ENCODE data around the gene GALNT2. TPM values are rescaled to one million over a fixed set of nuclear protein-coding genes. Genes with fewer than 3 reads are reported as not detected.

Gene GALNT2
- total and polyA plus RNA-seq, 3 experiments from 2014 or later = 15.7 to 69.0 (median 65.6) TPM

DNA sequence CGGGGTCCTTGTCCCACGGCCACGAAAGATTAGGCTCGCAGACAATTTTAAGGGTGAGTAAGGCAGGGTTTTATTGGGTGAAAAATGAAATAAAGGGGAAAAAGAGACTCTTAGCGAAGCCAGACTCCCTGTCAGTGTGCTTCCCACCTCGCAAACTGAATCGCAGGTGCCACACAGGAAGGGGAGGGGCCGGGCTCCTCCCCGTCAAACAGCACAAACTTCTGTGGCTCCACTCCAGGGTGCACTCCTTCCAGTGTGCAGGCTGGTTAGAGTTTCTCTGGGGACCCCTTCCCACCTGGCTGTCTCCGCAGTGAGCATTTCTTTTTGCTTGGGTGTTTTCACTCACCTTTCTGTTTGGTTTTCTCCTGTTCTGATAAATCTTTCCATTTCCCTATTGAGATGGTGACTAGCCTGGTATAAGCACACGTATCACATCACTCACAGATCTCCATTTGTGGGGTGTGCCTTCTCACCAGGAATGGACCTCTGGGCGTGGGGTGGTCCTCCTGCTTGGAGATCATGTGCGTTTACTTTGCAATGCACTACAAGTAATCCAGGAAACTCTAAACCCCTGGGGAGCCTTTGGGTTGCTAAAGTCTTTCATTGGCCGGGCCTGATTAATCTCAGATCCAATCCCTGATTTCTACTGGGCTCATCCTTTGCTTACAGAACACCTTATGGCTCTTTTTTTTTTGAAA lies 37.6 kb upstream of the GALNT2 start:
- no peaks in the 10 kb centered on the region for H3K9me3 ChIP-seq (ENCODE audit: low read length)
- H3K4me1 Mint-ChIP-seq = peaks cover 3 to 8% (median 7%) of the 10 kb centered on the region in 3 donors
- H3K4me3 Mint-ChIP-seq = peak overlapping the region in 1 of 7 donors; percentile 11
- no peaks in the 10 kb centered on the region for H3K27me3 ChIP-seq (ENCODE audit: insufficient read depth, low read length, poor library complexity, severe bottlenecking)
- DNase-seq = no peak
- no peaks in the 10 kb centered on the region for H3K27me3 Mint-ChIP-seq
- no peak overlapping the region for H3K27ac Mint-ChIP-seq
- no peak overlapping the region for H3K4me3 ChIP-seq (ENCODE audit: low read length)
- ChIA-PET CTCF (no interaction called here), POLR2A (no interaction called here)
- H3K36me3 ChIP-seq (ENCODE audit: insufficient read depth, low read length) = no peaks in the 10 kb centered on the region
- no peak overlapping the region for H3K27ac ChIP-seq (ENCODE audit: low read depth, low read length)
- H3K9me3 Mint-ChIP-seq = peaks cover 0 to 5% (median 2%) of the 10 kb centered on the region in 5 donors
- H3K36me3 Mint-ChIP-seq = peaks cover 0 to 6% (median 0%) of the 10 kb centered on the region in 3 donors
- no peaks in the 10 kb centered on the region for H3K4me1 ChIP-seq (ENCODE audit: insufficient read depth, low read length)

GRCh38 chr1:230030122-230030821 lies 36.8 kb upstream of the GALNT2 start:
- Mint-ChIP-seq H3K27me3 (no peaks in the 10 kb centered on the region), H3K4me3 (no peak overlapping the region), H3K4me1 (peaks cover 3 to 8% (median 7%) of the 10 kb centered on the region in 3 donors), H3K36me3 (peaks cover 0 to 6% (median 0%) of the 10 kb centered on the region in 3 donors), H3K27ac (peak overlapping the region in 1 of 8 donors; percentile 37), H3K9me3 (peaks cover 0 to 8% (median 4%) of the 10 kb centered on the region in 5 donors)
- Histone ChIP-seq H3K36me3 (ENCODE audit: insufficient read depth, low read length) (no peaks in the 10 kb centered on the region), H3K4me1 (ENCODE audit: insufficient read depth, low read length) (no peaks in the 10 kb centered on the region), H3K27me3 (ENCODE audit: insufficient read depth, low read length, poor library complexity, severe bottlenecking) (no peaks in the 10 kb centered on the region), H3K9me3 (ENCODE audit: low read length) (no peaks in the 10 kb centered on the region), H3K27ac (ENCODE audit: low read depth, low read length) (no peak overlapping the region), H3K4me3 (ENCODE audit: low read length) (no peak overlapping the region)
- ChIA-PET POLR2A (no interaction called here), CTCF (interaction anchor here (1.0 kb wide), 1 partner anchor 9 kb away, joined by 3 read pairs; no protein-coding TSS in a partner anchor)
- no peak for DNase-seq

- no peaks in the 10 kb centered on the region for H3K27me3 Mint-ChIP-seq
- POLR2A ChIA-PET = no interaction called here
- peaks cover 0 to 5% (median 0%) of the 10 kb centered on the region in 3 donors for H3K36me3 Mint-ChIP-seq
- peaks cover 3 to 10% (median 9%) of the 10 kb centered on the region in 5 donors for H3K9me3 Mint-ChIP-seq
- no peak overlapping the region for H3K4me3 ChIP-seq (ENCODE audit: low read length)
- H3K4me1 ChIP-seq (ENCODE audit: insufficient read depth, low read length) = no peaks in the 10 kb centered on the region
- CTCF ChIA-PET = interaction anchor here (1.0 kb wide), 1 partner anchor 10 kb away, joined by 3 read pairs; no protein-coding TSS in a partner anchor
- H3K4me1 Mint-ChIP-seq = peaks cover 3 to 8% (median 7%) of the 10 kb centered on the region in 3 donors
- no peak for DNase-seq
- no peaks in the 10 kb centered on the region for H3K27me3 ChIP-seq (ENCODE audit: insufficient read depth, low read length, poor library complexity, severe bottlenecking)
- no peaks in the 10 kb centered on the region for H3K36me3 ChIP-seq (ENCODE audit: insufficient read depth, low read length)
- no peak overlapping the region for H3K27ac Mint-ChIP-seq
- H3K4me3 Mint-ChIP-seq = no peak overlapping the region
- no peaks in the 10 kb centered on the region for H3K9me3 ChIP-seq (ENCODE audit: low read length)
- no peak overlapping the region for H3K27ac ChIP-seq (ENCODE audit: low read depth, low read length)
These were observed 35.9 kb upstream of the GALNT2 start for GRCh38 chr1:230031131-230031530.

- Histone ChIP-seq H3K36me3 (ENCODE audit: insufficient read depth, low read length) (no peaks in the 10 kb centered on the region), H3K9me3 (ENCODE audit: low read length) (no peaks in the 10 kb centered on the region), H3K27me3 (ENCODE audit: insufficient read depth, low read length, poor library complexity, severe bottlenecking) (no peaks in the 10 kb centered on the region), H3K4me1 (ENCODE audit: insufficient read depth, low read length) (no peaks in the 10 kb centered on the region), H3K4me3 (ENCODE audit: low read length) (no peak overlapping the region), H3K27ac (ENCODE audit: low read depth, low read length) (no peak overlapping the region)
- Mint-ChIP-seq H3K36me3 (peaks cover 2 to 7% (median 2%) of the 10 kb centered on the region in 3 donors), H3K27ac (no peak overlapping the region), H3K27me3 (peaks cover 0 to 1% of the 10 kb centered on the region in 2 donors), H3K4me1 (peaks cover 3 to 8% (median 7%) of the 10 kb centered on the region in 3 donors), H3K4me3 (no peak overlapping the region), H3K9me3 (peaks cover 7 to 20% (median 11%) of the 10 kb centered on the region in 5 donors)
- CTCF ChIA-PET = no interaction called here
- POLR2A ChIA-PET = no interaction called here
- no peak for DNase-seq
These were observed 34.3 kb upstream of the GALNT2 start for GRCh38 chr1:230032516-230033281.

GRCh38 chr1:230037261-230037660 lies 29.8 kb upstream of the GALNT2 start:
- peaks cover 5 to 9% of the 10 kb centered on the region in 2 donors for H3K27me3 Mint-ChIP-seq
- no peak overlapping the region for H3K4me3 Mint-ChIP-seq
- ChIA-PET POLR2A (no interaction called here), CTCF (no interaction called here)
- H3K27ac ChIP-seq (ENCODE audit: low read depth, low read length) = no peak overlapping the region
- peaks cover 9 to 20% (median 11%) of the 10 kb centered on the region in 5 donors for H3K9me3 Mint-ChIP-seq
- H3K4me1 Mint-ChIP-seq = no peaks in the 10 kb centered on the region
- no peaks in the 10 kb centered on the region for H3K27me3 ChIP-seq (ENCODE audit: insufficient read depth, low read length, poor library complexity, severe bottlenecking)
- H3K4me3 ChIP-seq (ENCODE audit: low read length) = no peak overlapping the region
- no peak for DNase-seq
- H3K4me1 ChIP-seq (ENCODE audit: insufficient read depth, low read length) = no peaks in the 10 kb centered on the region
- no peak overlapping the region for H3K27ac Mint-ChIP-seq
- H3K36me3 ChIP-seq (ENCODE audit: insufficient read depth, low read length) = no peaks in the 10 kb centered on the region
- peaks cover 2 to 11% (median 4%) of the 10 kb centered on the region in 3 donors for H3K36me3 Mint-ChIP-seq
- no peaks in the 10 kb centered on the region for H3K9me3 ChIP-seq (ENCODE audit: low read length)

- no peaks in the 10 kb centered on the region for H3K36me3 ChIP-seq (ENCODE audit: insufficient read depth, low read length)
- CTCF ChIA-PET = no interaction called here
- H3K9me3 ChIP-seq (ENCODE audit: low read length) = no peaks in the 10 kb centered on the region
- Mint-ChIP-seq H3K4me1 (no peaks in the 10 kb centered on the region), H3K9me3 (peaks cover 7 to 15% (median 9%) of the 10 kb centered on the region in 5 donors), H3K27ac (no peak overlapping the region), H3K36me3 (peaks cover 2 to 11% (median 4%) of the 10 kb centered on the region in 3 donors), H3K27me3 (peaks cover 17 to 32% of the 10 kb centered on the region in 2 donors), H3K4me3 (no peak overlapping the region)
- DNase-seq = no peak
- H3K4me3 ChIP-seq (ENCODE audit: low read length) = no peak overlapping the region
- H3K27me3 ChIP-seq (ENCODE audit: insufficient read depth, low read length, poor library complexity, severe bottlenecking) = no peaks in the 10 kb centered on the region
- no peaks in the 10 kb centered on the region for H3K4me1 ChIP-seq (ENCODE audit: insufficient read depth, low read length)
- POLR2A ChIA-PET = no interaction called here
- no peak overlapping the region for H3K27ac ChIP-seq (ENCODE audit: low read depth, low read length)
These were observed 26.6 kb upstream of the GALNT2 start for GRCh38 chr1:230040440-230040839.

DNA sequence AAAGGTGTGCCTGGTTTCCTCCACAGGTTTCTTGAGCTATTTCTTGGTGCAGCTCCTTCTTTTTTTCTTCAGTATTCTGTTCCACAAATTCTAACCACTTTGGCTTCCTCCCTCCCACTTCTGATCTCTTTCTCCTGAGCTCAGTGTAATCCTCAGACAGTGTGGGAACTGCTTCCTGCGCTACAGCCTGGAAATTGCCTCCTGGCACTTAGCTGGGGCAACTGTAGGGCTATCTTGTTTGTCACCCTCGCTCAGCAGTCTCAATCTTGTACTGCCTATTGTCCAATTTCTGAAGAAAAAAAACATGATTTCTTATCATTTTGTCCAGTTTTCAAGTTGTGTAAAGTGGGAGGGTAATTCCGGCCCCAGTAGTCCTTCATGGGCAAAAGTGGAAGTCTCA lies 24.0 kb upstream of the GALNT2 start:
- no peaks in the 10 kb centered on the region for H3K4me1 ChIP-seq (ENCODE audit: insufficient read depth, low read length)
- H3K27me3 ChIP-seq (ENCODE audit: insufficient read depth, low read length, poor library complexity, severe bottlenecking) = no peaks in the 10 kb centered on the region
- H3K27ac ChIP-seq (ENCODE audit: low read depth, low read length) = no peak overlapping the region
- ChIA-PET POLR2A (no interaction called here), CTCF (no interaction called here)
- H3K4me3 ChIP-seq (ENCODE audit: low read length) = no peak overlapping the region
- H3K9me3 ChIP-seq (ENCODE audit: low read length) = no peaks in the 10 kb centered on the region
- no peak overlapping the region for H3K27ac Mint-ChIP-seq
- H3K9me3 Mint-ChIP-seq = no peaks in the 10 kb centered on the region
- H3K36me3 Mint-ChIP-seq = peaks cover 0 to under 1% (median under 1%) of the 10 kb centered on the region in 3 donors
- peaks cover 18 to 43% of the 10 kb centered on the region in 2 donors for H3K27me3 Mint-ChIP-seq
- H3K36me3 ChIP-seq (ENCODE audit: insufficient read depth, low read length) = no peaks in the 10 kb centered on the region
- H3K4me3 Mint-ChIP-seq = no peak overlapping the region
- no peak for DNase-seq
- H3K4me1 Mint-ChIP-seq = no peaks in the 10 kb centered on the region

DNA sequence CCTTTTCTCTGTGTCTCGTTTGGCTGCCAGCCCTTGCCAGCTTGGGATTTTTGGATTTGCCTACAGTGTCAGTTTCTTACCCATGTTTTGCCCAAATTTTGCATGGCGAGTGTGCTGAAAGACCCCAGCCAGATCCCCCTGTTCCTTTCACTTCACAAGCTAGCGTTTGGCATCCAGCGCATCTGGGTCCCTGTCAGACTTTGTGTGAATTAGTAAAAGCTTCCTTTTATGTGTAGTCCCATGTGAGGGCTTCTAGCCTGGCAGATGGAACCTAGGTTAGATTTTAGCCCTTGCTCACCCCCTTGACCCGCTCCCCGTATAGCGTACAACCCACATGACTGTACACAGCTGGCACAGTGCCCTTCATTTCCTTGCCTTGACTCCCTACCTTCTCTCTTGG lies 22.3 kb upstream of the GALNT2 start:
- POLR2A ChIA-PET = no interaction called here
- Mint-ChIP-seq H3K27ac (no peak overlapping the region), H3K9me3 (no peaks in the 10 kb centered on the region), H3K27me3 (peaks cover 17 to 43% of the 10 kb centered on the region in 2 donors), H3K4me1 (no peaks in the 10 kb centered on the region), H3K4me3 (no peak overlapping the region), H3K36me3 (no peaks in the 10 kb centered on the region)
- Histone ChIP-seq H3K27me3 (ENCODE audit: insufficient read depth, low read length, poor library complexity, severe bottlenecking) (no peaks in the 10 kb centered on the region), H3K36me3 (ENCODE audit: insufficient read depth, low read length) (no peaks in the 10 kb centered on the region), H3K27ac (ENCODE audit: low read depth, low read length) (no peak overlapping the region), H3K4me1 (ENCODE audit: insufficient read depth, low read length) (no peaks in the 10 kb centered on the region), H3K9me3 (ENCODE audit: low read length) (no peaks in the 10 kb centered on the region), H3K4me3 (ENCODE audit: low read length) (no peak overlapping the region)
- no peak for DNase-seq
- CTCF ChIA-PET = no interaction called here
